GM12878 (cell line): ENCODE results near the gene SEBOX. TPM values are rescaled to one million over a fixed set of nuclear protein-coding genes. Genes with fewer than 3 reads are reported as not detected.
A peak's percentile ranks its signal among the peaks of the same experiment; 100 is the strongest.

Experiments used
- ATAC-seq: fragments of 200-7000 bp; cut with Tn5 transposase; 3 replicates; pipeline ENCODE4 v1.9.1; 2020; ENCODE audit warnings: mild to moderate bottlenecking, moderate library complexity
- BruUV-seq: library from RNA; stranded (reverse); fragments of 400-500 nt; replicated peaks from 2 replicates; lab custom pipeline; 2021; lab: Mats Ljungman, UMichigan
- CTCF ChIA-PET: fragments of 300-600 bp; sonication (Branson Sonifier 250); formaldehyde crosslinking; extraction: SDS; loops from one replicate; lab custom pipeline; 2021; ENCODE audit warnings: inconsistent platforms; lab: Yijun Ruan, JAX
- POLR2A ChIA-PET: fragments of 350-600 bp; formaldehyde crosslinking; extraction: SDS; loops from one replicate; lab custom pipeline; 2021; ENCODE audit warnings: inconsistent platforms; lab: Charles Lee
- RAD21 ChIA-PET: fragments of 300-600 bp; sonication (Branson Sonifier 250); formaldehyde crosslinking; loops from one replicate; lab custom pipeline; 2023; ENCODE audit warnings: antibody characterized with exemption; ENCODE audit not compliant: unreplicated experiment; lab: Charles Lee
- SMC1A ChIA-PET: fragments of 300-600 bp; sonication (Branson Sonifier 250); formaldehyde crosslinking; loops from one replicate; lab custom pipeline; 2023; ENCODE audit not compliant: unreplicated experiment, uncharacterized antibody; lab: Charles Lee
- DNase-seq: peaks from one replicate; pipeline ENCODE4 v3.0.0-alpha.2; 2011; ENCODE audit warnings: low read depth, low spot score
- FAIRE-seq: peaks from 3 replicates; lab custom pipeline; 2011; peaks lifted over from hg19 to GRCh38; lab: Jason Lieb, UNC
- H2AFZ ChIP-seq: 2 replicates; pipeline ENCODE4 v1.6.0; 2011; ENCODE audit warnings: low read depth, low read length, control low read depth; ENCODE audit not compliant: control insufficient read depth
- H3K27ac ChIP-seq: 2 replicates; pipeline ENCODE4 v1.5.1; 2011; ENCODE audit warnings: control low read depth; ENCODE audit not compliant: control insufficient read depth, insufficient read depth
- H3K27me3 ChIP-seq, 2 experiments: replicated peaks in 1 of 2; 2 replicates each; pipeline versions ENCODE4 v1.6.0 to v1.6.1; 2011; ENCODE audit warnings: low read length in 1 of 2; ENCODE audit not compliant: control insufficient read depth in 2 of 2, insufficient read depth in 2 of 2
- H3K36me3 ChIP-seq, 2 experiments: 2 replicates each; pipeline ENCODE4 v1.5.1; 2011; ENCODE audit warnings: low read length in 1 of 2; ENCODE audit not compliant: control insufficient read depth in 2 of 2, insufficient read depth in 2 of 2
- H3K4me1 ChIP-seq: 2 replicates; pipeline ENCODE4 v1.6.1; 2011; ENCODE audit warnings: mild to moderate bottlenecking, low read length, moderate library complexity, mixed read lengths; ENCODE audit not compliant: control insufficient read depth, insufficient read depth
- H3K4me2 ChIP-seq: 2 replicates; pipeline ENCODE4 v1.6.0; 2011; ENCODE audit warnings: control low read depth; ENCODE audit not compliant: control insufficient read depth, insufficient read depth
- H3K4me3 ChIP-seq: fragments of 200-600 bp; sonication (generic); 2 replicates; pipeline ENCODE4 v1.5.1; 2016
- H3K79me2 ChIP-seq: 2 replicates; pipeline ENCODE4 v1.6.0; 2011; ENCODE audit warnings: low read length; ENCODE audit not compliant: control insufficient read depth, insufficient read depth
- H3K9ac ChIP-seq: 2 replicates; pipeline ENCODE4 v1.8.0; 2011; ENCODE audit warnings: low read length, control low read depth, mixed read lengths; ENCODE audit not compliant: control insufficient read depth, insufficient read depth
- H3K9me3 ChIP-seq: replicated peaks from 3 replicates; pipeline ENCODE4 v1.5.1; 2011; ENCODE audit warnings: mild to moderate bottlenecking, low read length; ENCODE audit not compliant: control insufficient read depth, insufficient read depth
- H4K20me1 ChIP-seq: 2 replicates; pipeline ENCODE4 v1.6.0; 2011; ENCODE audit not compliant: control insufficient read depth, insufficient read depth
- BACH1 ChIP-seq: fragments of 450-650 bp; IDR thresholded peaks from 2 replicates; pipeline ENCODE4 v1.6.1; 2017; ENCODE audit warnings: mild to moderate bottlenecking, borderline replicate concordance
- BMI1 ChIP-seq: fragments of 450-650 bp; IDR thresholded peaks from 2 replicates; pipeline ENCODE4 v1.6.1; 2016; ENCODE audit warnings: mild to moderate bottlenecking, moderate library complexity, borderline replicate concordance
- BRCA1 ChIP-seq: IDR thresholded peaks from 2 replicates; pipeline ENCODE4 v1.6.1; 2011; ENCODE audit warnings: low read depth, low read length, improper control_type of control experiment
- CBX5 ChIP-seq: sonication (generic); IDR thresholded peaks from 2 replicates; pipeline ENCODE4 v1.6.1; 2016; ENCODE audit warnings: low read depth, moderate library complexity, mild to moderate bottlenecking, inconsistent platforms
- CHD2 ChIP-seq: IDR thresholded peaks from 2 replicates; pipeline ENCODE4 v1.6.1; 2011; ENCODE audit warnings: low read depth, low read length, improper control_type of control experiment, borderline replicate concordance
- DPF2 ChIP-seq: fragments of 450-650 bp; IDR thresholded peaks from 2 replicates; pipeline ENCODE4 v1.6.1; 2017; ENCODE audit warnings: mild to moderate bottlenecking
- HDGF ChIP-seq: fragments of 450-650 bp; IDR thresholded peaks from 2 replicates; pipeline ENCODE4 v1.6.1; 2016; ENCODE audit warnings: antibody characterized with exemption
- NFYA ChIP-seq: IDR thresholded peaks from 2 replicates; pipeline ENCODE4 v1.6.1; 2011; ENCODE audit warnings: low read depth, mild to moderate bottlenecking, low read length, improper control_type of control experiment, borderline replicate concordance
- POLR2A ChIP-seq: IDR thresholded peaks from 2 replicates; pipeline ENCODE4 v1.6.1; 2011; ENCODE audit warnings: low read depth, mild to moderate bottlenecking, low read length
- RAD21 ChIP-seq: IDR thresholded peaks from 2 replicates; pipeline ENCODE4 v1.6.1; 2011; ENCODE audit warnings: mild to moderate bottlenecking, low read depth, low read length, moderate library complexity; ENCODE audit not compliant: insufficient read depth
- RCOR1 ChIP-seq: conservative IDR thresholded peaks from 2 replicates; pipeline ENCODE4 v1.6.1; 2012; ENCODE audit warnings: low read depth, low read length, improper control_type of control experiment
- STAT1 ChIP-seq: fragments of 450-650 bp; conservative IDR thresholded peaks from 2 replicates; pipeline ENCODE4 v1.6.1; 2014; ENCODE audit warnings: antibody characterized with exemption, mild to moderate bottlenecking
- YY1 ChIP-seq: IDR thresholded peaks from 2 replicates; pipeline ENCODE4 v1.6.1; 2011; ENCODE audit warnings: low read depth, mild to moderate bottlenecking, low read length
- WGBS: methylation state at CpG from one replicate; pipeline ENCODE4 v1.1.6; 2016; ENCODE audit warnings: low lambda C conversion rate; ENCODE audit not compliant: insufficient replicate concordance, insufficient coverage; ENCODE audit errors: missing lambda C conversion rate; 5-methylcytosine and 5-hydroxymethylcytosine counted together
- in situ Hi-C: fragments of 300-500 bp; cut with MboI; formaldehyde crosslinking; loops from 9 replicates; pipeline ENCODE4 v1.14.3; 2018; ENCODE audit warnings: mixed read lengths
- intact Hi-C: fragments of 100-400 bp; cut with micrococcal nuclease; formaldehyde crosslinking; loops from one replicate; pipeline ENCODE4 v1.14.2; 2022; ENCODE audit not compliant: unreplicated experiment
- polyA plus RNA-seq, 11 experiments: library from polyadenylated mRNA; depleted of rRNA in 4 of 11; unstranded in 6 of 11; stranded (reverse) in 5 of 11; fragments of >200 nt; fragmentation: Nextera tagmentation in 4 of 11; fragmentation: Illumina TruSeq in 1 of 11; extraction: Ambion mirVana in 4 of 11; extraction: Trizol in 1 of 11; gene quantifications; 1 replicate in 1 of 11; 2 replicates in 10 of 11; pipeline versions ENCODE4 v1.2.1 to v1.2.3, GENCODE V29; 2011 to 2016; ENCODE audit warnings: inconsistent platforms in 2 of 11, missing spikeins in 2 of 11, low read depth in 1 of 11
- total RNA-seq, 4 experiments: library from RNA; depleted of rRNA in 3 of 4; stranded (reverse); fragments of >200 nt in 3 of 4; fragmentation: Illumina TruSeq in 1 of 4; extraction: Trizol in 1 of 4; gene quantifications; 2 replicates each; pipeline versions ENCODE4 v1.2.1 to v1.2.3, GENCODE V29; 2013 to 2021
- TF ChIP-seq, protein P1 (sequence below): fragments of 450-650 bp; IDR thresholded peaks from 2 replicates; pipeline ENCODE4 v1.6.1; 2017; ENCODE audit warnings: mild to moderate bottlenecking, moderate library complexity
- TF ChIP-seq, protein P2 (sequence below): fragments of 450-650 bp; IDR thresholded peaks from 2 replicates; pipeline ENCODE4 v1.6.1; 2018; ENCODE audit warnings: borderline replicate concordance, mild to moderate bottlenecking; ENCODE audit not compliant: partially characterized antibody

Gene SEBOX
- total and polyA plus RNA-seq, 10 of the 15 experiments (the other 5 are each of a cell fraction or from before 2014, with no cell fraction given) = not detected

DNA sequence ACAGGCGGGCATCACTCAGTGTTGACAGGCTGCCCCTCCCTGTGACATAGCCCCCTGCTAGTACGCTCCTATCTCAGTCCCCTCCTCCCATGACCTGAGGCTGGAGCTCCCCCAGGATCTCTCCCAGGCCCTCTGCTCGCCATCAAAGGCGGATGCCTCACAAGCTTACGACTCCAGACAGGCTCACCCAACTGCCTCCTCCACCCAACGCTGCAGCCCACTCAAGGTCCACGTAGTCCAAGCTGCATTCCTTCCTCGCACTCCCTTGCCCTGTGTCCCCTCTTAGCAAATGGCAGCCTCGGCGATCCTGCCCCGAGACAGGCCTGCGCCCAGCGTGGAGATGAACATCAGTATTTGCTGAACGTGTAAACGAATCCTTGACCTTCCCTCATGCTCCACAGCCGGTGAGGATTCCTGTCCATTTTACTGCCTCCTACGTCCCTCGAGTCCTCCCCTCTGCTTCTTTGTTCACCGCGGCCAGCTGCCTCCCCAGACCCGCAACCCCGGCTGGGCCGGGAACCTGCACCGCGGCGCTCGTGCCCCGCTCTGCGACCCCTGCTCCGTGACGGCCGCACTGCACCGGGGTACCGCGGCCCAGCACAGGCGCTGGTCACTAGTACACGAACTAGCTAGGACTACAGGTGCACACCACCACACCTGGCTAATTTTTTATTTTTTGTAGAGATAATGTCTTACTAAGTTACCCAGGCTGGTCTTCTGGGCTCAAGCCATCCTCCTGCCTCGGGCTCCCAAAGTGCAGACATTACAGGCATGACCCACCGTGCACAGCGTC is 46.8 kb downstream of the SEBOX start:
- 21% methylated on average over 36 of the region's 40 CpGs for WGBS
- in situ Hi-C loops (no loop called here), intact Hi-C loops (loop anchor here (10.0 kb wide), 1 partner anchor 263 kb away; no protein-coding TSS in a partner anchor)
- H3K9me3 ChIP-seq = no peaks in the 10 kb centered on the region
- no peaks in the 10 kb centered on the region for H4K20me1 ChIP-seq
- H3K4me1 ChIP-seq = no peaks in the 10 kb centered on the region; the same call in 1 of the 2 replicates
- no peaks in the 10 kb centered on the region for H3K27me3 ChIP-seq
- peaks cover 41% of the 10 kb centered on the region for H3K79me2 ChIP-seq
- POLR2A ChIA-PET = interaction anchor here (0.6 to 2.7 kb wide), 4 partner anchors 18 to 239 kb away, joined by 3 to 13 read pairs (median 4); partner anchors contain the start of genes IFT20 and TNFAIP1
- no peak for DNase-seq
- BruUV-seq = TSS peak; percentile 92
- H3K36me3 ChIP-seq = no peaks in the 10 kb centered on the region; a peak in 2 of 4 replicates
- H2AFZ ChIP-seq = peak overlapping the region; percentile 77
- H3K4me3 ChIP-seq = peak overlapping the region; percentile 68
- peak overlapping the region; percentile 77 for H3K9ac ChIP-seq
- FAIRE-seq = no peak
- peak; percentile 22 for ATAC-seq
- peak overlapping the region; percentile 71 for H3K4me2 ChIP-seq
- H3K27ac ChIP-seq = peak overlapping the region; percentile 55; the same call in 1 of the 2 replicates
- CTCF ChIA-PET = interaction anchor here (1.1 to 4.0 kb wide), 2 partner anchors 17 to 85 kb away, joined by 4 to 29 read pairs; partner anchors contain the start of genes IFT20 and TNFAIP1
- RAD21 ChIA-PET = interaction anchor here (1.0 to 4.0 kb wide), 2 partner anchors 17 kb away, joined by 5 to 19 read pairs; partner anchors contain the start of genes IFT20 and TNFAIP1
- no peak for TF ChIP-seq CBX5
- 0 out of 2 replicates have a peak, but pooled peaks have one; percentile 12 for TF ChIP-seq POLR2A
- TF ChIP-seq HDGF = no peak
- no peak for TF ChIP-seq BACH1
- TF ChIP-seq DPF2 = no peak
- TF ChIP-seq, protein P1, sequence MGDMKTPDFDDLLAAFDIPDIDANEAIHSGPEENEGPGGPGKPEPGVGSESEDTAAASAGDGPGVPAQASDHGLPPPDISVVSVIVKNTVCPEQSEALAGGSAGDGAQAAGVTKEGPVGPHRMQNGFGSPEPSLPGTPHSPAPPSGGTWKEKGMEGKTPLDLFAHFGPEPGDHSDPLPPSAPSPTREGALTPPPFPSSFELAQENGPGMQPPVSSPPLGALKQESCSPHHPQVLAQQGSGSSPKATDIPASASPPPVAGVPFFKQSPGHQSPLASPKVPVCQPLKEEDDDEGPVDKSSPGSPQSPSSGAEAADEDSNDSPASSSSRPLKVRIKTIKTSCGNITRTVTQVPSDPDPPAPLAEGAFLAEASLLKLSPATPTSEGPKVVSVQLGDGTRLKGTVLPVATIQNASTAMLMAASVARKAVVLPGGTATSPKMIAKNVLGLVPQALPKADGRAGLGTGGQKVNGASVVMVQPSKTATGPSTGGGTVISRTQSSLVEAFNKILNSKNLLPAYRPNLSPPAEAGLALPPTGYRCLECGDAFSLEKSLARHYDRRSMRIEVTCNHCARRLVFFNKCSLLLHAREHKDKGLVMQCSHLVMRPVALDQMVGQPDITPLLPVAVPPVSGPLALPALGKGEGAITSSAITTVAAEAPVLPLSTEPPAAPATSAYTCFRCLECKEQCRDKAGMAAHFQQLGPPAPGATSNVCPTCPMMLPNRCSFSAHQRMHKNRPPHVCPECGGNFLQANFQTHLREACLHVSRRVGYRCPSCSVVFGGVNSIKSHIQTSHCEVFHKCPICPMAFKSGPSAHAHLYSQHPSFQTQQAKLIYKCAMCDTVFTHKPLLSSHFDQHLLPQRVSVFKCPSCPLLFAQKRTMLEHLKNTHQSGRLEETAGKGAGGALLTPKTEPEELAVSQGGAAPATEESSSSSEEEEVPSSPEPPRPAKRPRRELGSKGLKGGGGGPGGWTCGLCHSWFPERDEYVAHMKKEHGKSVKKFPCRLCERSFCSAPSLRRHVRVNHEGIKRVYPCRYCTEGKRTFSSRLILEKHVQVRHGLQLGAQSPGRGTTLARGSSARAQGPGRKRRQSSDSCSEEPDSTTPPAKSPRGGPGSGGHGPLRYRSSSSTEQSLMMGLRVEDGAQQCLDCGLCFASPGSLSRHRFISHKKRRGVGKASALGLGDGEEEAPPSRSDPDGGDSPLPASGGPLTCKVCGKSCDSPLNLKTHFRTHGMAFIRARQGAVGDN = no peak; the same call in 1 of the 2 replicates
- no peak for TF ChIP-seq STAT1
- TF ChIP-seq CHD2 = no peak
- TF ChIP-seq NFYA = no peak
- TF ChIP-seq, protein P2, sequence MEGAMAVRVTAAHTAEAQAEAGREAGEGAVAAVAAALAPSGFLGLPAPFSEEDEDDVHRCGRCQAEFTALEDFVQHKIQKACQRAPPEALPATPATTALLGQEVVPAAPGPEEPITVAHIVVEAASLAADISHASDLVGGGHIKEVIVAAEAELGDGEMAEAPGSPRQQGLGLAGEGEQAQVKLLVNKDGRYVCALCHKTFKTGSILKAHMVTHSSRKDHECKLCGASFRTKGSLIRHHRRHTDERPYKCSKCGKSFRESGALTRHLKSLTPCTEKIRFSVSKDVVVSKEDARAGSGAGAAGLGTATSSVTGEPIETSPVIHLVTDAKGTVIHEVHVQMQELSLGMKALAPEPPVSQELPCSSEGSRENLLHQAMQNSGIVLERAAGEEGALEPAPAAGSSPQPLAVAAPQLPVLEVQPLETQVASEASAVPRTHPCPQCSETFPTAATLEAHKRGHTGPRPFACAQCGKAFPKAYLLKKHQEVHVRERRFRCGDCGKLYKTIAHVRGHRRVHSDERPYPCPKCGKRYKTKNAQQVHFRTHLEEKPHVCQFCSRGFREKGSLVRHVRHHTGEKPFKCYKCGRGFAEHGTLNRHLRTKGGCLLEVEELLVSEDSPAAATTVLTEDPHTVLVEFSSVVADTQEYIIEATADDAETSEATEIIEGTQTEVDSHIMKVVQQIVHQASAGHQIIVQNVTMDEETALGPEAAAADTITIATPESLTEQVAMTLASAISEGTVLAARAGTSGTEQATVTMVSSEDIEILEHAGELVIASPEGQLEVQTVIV = no peak
- no peak for TF ChIP-seq BMI1
- 0 out of 2 replicates have a peak, but pooled peaks have one; percentile 16 for TF ChIP-seq YY1
- no peak for TF ChIP-seq RAD21
- no peak for TF ChIP-seq BRCA1
- TF ChIP-seq RCOR1 = no peak
- SMC1A ChIA-PET = interaction anchor here (0.8 to 2.2 kb wide), 3 partner anchors 10 to 17 kb away, joined by 3 to 12 read pairs (median 3); partner anchors contain the start of genes IFT20 and TNFAIP1
